Panc1 (cell line): ENCODE measurements around the gene SLC16A5.

Experiments
- POLR2AphosphoS5 ChIP-seq: IDR thresholded peaks from 2 replicates; pipeline ENCODE4 v1.6.1; 2012; ENCODE audit warnings: mild to moderate bottlenecking, low read depth, low read length, moderate library complexity
- SIN3A ChIP-seq: IDR thresholded peaks from 2 replicates; pipeline ENCODE4 v1.6.1; 2012; ENCODE audit warnings: low read depth, mild to moderate bottlenecking, low read length, moderate library complexity, borderline replicate concordance; ENCODE audit not compliant: insufficient read depth
- TCF7L2 ChIP-seq: IDR thresholded peaks from 2 replicates; pipeline ENCODE4 v1.6.1; 2011; ENCODE audit warnings: mild to moderate bottlenecking, low read depth, low read length, inconsistent platforms
- TF ChIP-seq, protein P1 (sequence below): fragments of 450-650 bp; IDR thresholded peaks from 2 replicates; pipeline ENCODE4 v1.5.1; 2017; ENCODE audit warnings: mild to moderate bottlenecking

DNA sequence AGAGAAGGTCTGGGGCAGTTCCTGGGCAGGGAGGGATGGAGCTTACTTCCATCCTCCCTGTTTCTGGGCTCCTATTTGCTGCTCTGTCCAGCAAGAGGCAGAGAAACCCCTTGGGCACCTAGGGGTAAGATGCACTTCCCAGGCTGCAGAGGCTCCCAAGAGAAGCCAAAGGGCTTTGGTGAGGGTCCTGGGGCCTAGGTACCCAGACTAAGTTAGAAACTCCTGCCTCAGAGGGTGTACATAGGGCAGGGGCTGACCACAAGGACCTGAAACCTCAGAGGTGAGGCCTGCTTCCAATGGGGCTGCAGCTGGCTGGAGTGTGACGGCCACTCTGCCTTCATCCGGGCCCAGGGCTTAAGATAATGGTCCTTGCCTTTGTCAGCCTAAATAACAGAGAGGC lies 20.4 kb downstream of the SLC16A5 start:
- TF ChIP-seq, protein P1, sequence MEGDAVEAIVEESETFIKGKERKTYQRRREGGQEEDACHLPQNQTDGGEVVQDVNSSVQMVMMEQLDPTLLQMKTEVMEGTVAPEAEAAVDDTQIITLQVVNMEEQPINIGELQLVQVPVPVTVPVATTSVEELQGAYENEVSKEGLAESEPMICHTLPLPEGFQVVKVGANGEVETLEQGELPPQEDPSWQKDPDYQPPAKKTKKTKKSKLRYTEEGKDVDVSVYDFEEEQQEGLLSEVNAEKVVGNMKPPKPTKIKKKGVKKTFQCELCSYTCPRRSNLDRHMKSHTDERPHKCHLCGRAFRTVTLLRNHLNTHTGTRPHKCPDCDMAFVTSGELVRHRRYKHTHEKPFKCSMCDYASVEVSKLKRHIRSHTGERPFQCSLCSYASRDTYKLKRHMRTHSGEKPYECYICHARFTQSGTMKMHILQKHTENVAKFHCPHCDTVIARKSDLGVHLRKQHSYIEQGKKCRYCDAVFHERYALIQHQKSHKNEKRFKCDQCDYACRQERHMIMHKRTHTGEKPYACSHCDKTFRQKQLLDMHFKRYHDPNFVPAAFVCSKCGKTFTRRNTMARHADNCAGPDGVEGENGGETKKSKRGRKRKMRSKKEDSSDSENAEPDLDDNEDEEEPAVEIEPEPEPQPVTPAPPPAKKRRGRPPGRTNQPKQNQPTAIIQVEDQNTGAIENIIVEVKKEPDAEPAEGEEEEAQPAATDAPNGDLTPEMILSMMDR: no peak
- TF ChIP-seq POLR2AphosphoS5 (no peak; the same call in 1 of the 2 replicates), SIN3A (no peak), TCF7L2 (no peak)
